WTC11 (cell line): ENCODE results near the gene APOL3. TPM values are rescaled to one million over a fixed set of nuclear protein-coding genes. Genes with fewer than 3 reads are reported as not detected.

Experiments
- ATAC-seq: fragments of 200-7000 bp; cut with Tn5 transposase; 2 replicates; pipeline ENCODE4 v1.10.0; 2021; ENCODE audit warnings: mild to moderate bottlenecking, moderate library complexity
- CTCF ChIA-PET: fragments of 300-600 bp; sonication (Branson Sonifier 250); formaldehyde crosslinking; loops from one replicate; lab custom pipeline; 2021; ENCODE audit warnings: antibody characterized with exemption; lab: Charles Lee
- POLR2A ChIA-PET: fragments of 350-600 bp; sonication (Branson Sonifier 250); formaldehyde crosslinking; loops from one replicate; lab custom pipeline; 2021; ENCODE audit warnings: antibody characterized with exemption; lab: Charles Lee
- DNase-seq: peaks from one replicate; pipeline ENCODE4 v3.0.0; 2021; ENCODE audit warnings: low spot score
- H3K27ac Mint-ChIP-seq: 2 replicates; pipeline ENCODE4 v1.8.0; 2021; ENCODE audit warnings: mixed read lengths
- H3K27me3 Mint-ChIP-seq: 2 replicates; pipeline ENCODE4 v1.8.0; 2021; ENCODE audit warnings: low read depth, mild to moderate bottlenecking, moderate library complexity, mixed read lengths
- H3K36me3 Mint-ChIP-seq: 2 replicates; pipeline ENCODE4 v1.8.0; 2021; ENCODE audit warnings: mixed read lengths
- H3K4me1 Mint-ChIP-seq: 2 replicates; pipeline ENCODE4 v1.8.0; 2022; ENCODE audit warnings: mixed read lengths
- H3K4me3 Mint-ChIP-seq: 2 replicates; pipeline ENCODE4 v1.8.0; 2021; ENCODE audit warnings: mild to moderate bottlenecking, moderate library complexity, mixed read lengths
- H3K9me3 Mint-ChIP-seq: 2 replicates; pipeline ENCODE4 v1.8.0; 2021; ENCODE audit warnings: mixed read lengths
- FOXJ3 ChIP-seq: sonication (generic); formaldehyde crosslinking; IDR thresholded peaks from 2 replicates; pipeline ENCODE4 v1.9.0; 2021; ENCODE audit warnings: missing genetic modification reagents, mild to moderate bottlenecking, borderline replicate concordance
- GTF2I ChIP-seq: fragments of 250-450 bp; sonication (Bioruptor Pico); conservative IDR thresholded peaks from 2 replicates; pipeline ENCODE4 v1.4.0; 2021; ENCODE audit warnings: mild to moderate bottlenecking
- SMAD3 ChIP-seq: sonication (generic); formaldehyde crosslinking; IDR thresholded peaks from 2 replicates; pipeline ENCODE4 v1.8.0; 2022; ENCODE audit warnings: missing genetic modification reagents, mild to moderate bottlenecking, borderline replicate concordance
- SMAD4 ChIP-seq: sonication (generic); formaldehyde crosslinking; IDR thresholded peaks from 2 replicates; pipeline ENCODE4 v1.8.0; 2022; ENCODE audit warnings: mild to moderate bottlenecking, missing genetic modification reagents
- TP53 ChIP-seq: sonication (generic); formaldehyde crosslinking; IDR thresholded peaks from 2 replicates; pipeline ENCODE4 v1.8.1; 2023; ENCODE audit warnings: mild to moderate bottlenecking, missing genetic modification reagents
- ZNF263 ChIP-seq: sonication (generic); formaldehyde crosslinking; IDR thresholded peaks from 2 replicates; pipeline ENCODE4 v1.8.1; 2022; ENCODE audit warnings: low read depth, mild to moderate bottlenecking, moderate library complexity, missing genetic modification reagents
- total RNA-seq: library from RNA; stranded (reverse); gene quantifications from 3 replicates; pipeline ENCODE4 v1.2.3, GENCODE V29; 2021
- TF ChIP-seq, protein P1 (sequence below): sonication (generic); formaldehyde crosslinking; IDR thresholded peaks from 2 replicates; pipeline ENCODE4 v1.8.0; 2022; ENCODE audit warnings: mild to moderate bottlenecking, missing genetic modification reagents
- TF ChIP-seq, protein P2 (sequence below): sonication (generic); formaldehyde crosslinking; IDR thresholded peaks from 2 replicates; pipeline ENCODE4 v1.8.1; 2022; ENCODE audit warnings: low read depth, mild to moderate bottlenecking, moderate library complexity, missing genetic modification reagents, borderline replicate concordance
- TF ChIP-seq, protein P3 (sequence below): sonication (generic); formaldehyde crosslinking; IDR thresholded peaks from 2 replicates; pipeline ENCODE4 v1.8.0; 2023; ENCODE audit warnings: missing genetic modification reagents
- TF ChIP-seq, protein P4 (sequence below): fragments of 250-450 bp; sonication (Bioruptor Pico); IDR thresholded peaks from 2 replicates; pipeline ENCODE4 v2.1.2; 2022; ENCODE audit warnings: mild to moderate bottlenecking, moderate library complexity
- TF ChIP-seq, protein P5 (sequence below): fragments of 250-450 bp; sonication (Bioruptor Pico); IDR thresholded peaks from 2 replicates; pipeline ENCODE4 v1.9.0; 2021; ENCODE audit warnings: mild to moderate bottlenecking
- TF ChIP-seq, protein P6 (sequence below): fragments of 250-450 bp; sonication (Bioruptor Pico); IDR thresholded peaks from 2 replicates; pipeline ENCODE4 v1.9.0; 2021; ENCODE audit warnings: mild to moderate bottlenecking

Gene APOL3
- total RNA-seq, 1 experiment from 2014 or later, result 0.26 TPM

DNA sequence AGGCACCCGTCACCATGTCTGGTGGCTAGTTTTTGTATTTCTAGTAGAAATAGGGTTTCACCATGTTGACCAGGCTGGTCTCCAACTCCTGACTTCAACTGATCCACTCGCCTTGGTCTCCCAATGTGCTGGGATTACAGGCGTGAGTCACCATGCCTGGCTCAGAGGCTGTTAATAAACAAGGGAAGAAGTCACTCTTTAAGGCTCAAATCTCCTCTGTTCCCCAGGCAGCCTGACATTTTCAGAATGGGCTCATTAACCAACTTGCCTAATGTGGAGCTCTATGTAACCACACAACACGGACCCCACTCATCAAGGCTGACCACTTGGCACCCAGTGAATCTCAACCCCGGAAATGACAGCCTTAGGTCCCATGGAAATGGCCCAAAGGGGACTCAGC is 24.1 kb downstream of the APOL3 start (continued):
- TF ChIP-seq, protein P1, sequence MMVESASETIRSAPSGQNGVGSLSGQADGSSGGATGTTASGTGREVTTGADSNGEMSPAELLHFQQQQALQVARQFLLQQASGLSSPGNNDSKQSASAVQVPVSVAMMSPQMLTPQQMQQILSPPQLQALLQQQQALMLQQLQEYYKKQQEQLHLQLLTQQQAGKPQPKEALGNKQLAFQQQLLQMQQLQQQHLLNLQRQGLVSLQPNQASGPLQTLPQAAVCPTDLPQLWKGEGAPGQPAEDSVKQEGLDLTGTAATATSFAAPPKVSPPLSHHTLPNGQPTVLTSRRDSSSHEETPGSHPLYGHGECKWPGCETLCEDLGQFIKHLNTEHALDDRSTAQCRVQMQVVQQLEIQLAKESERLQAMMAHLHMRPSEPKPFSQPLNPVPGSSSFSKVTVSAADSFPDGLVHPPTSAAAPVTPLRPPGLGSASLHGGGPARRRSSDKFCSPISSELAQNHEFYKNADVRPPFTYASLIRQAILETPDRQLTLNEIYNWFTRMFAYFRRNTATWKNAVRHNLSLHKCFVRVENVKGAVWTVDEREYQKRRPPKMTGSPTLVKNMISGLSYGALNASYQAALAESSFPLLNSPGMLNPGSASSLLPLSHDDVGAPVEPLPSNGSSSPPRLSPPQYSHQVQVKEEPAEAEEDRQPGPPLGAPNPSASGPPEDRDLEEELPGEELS (CRISPR knock-in tag), result no peak
- TF ChIP-seq, protein P2, sequence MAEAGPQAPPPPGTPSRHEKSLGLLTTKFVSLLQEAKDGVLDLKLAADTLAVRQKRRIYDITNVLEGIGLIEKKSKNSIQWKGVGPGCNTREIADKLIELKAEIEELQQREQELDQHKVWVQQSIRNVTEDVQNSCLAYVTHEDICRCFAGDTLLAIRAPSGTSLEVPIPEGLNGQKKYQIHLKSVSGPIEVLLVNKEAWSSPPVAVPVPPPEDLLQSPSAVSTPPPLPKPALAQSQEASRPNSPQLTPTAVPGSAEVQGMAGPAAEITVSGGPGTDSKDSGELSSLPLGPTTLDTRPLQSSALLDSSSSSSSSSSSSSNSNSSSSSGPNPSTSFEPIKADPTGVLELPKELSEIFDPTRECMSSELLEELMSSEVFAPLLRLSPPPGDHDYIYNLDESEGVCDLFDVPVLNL (CRISPR knock-in tag), result no peak
- TF ChIP-seq, protein P3, sequence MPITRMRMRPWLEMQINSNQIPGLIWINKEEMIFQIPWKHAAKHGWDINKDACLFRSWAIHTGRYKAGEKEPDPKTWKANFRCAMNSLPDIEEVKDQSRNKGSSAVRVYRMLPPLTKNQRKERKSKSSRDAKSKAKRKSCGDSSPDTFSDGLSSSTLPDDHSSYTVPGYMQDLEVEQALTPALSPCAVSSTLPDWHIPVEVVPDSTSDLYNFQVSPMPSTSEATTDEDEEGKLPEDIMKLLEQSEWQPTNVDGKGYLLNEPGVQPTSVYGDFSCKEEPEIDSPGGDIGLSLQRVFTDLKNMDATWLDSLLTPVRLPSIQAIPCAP (CRISPR knock-in tag), result no peak
- TF ChIP-seq, protein P4, sequence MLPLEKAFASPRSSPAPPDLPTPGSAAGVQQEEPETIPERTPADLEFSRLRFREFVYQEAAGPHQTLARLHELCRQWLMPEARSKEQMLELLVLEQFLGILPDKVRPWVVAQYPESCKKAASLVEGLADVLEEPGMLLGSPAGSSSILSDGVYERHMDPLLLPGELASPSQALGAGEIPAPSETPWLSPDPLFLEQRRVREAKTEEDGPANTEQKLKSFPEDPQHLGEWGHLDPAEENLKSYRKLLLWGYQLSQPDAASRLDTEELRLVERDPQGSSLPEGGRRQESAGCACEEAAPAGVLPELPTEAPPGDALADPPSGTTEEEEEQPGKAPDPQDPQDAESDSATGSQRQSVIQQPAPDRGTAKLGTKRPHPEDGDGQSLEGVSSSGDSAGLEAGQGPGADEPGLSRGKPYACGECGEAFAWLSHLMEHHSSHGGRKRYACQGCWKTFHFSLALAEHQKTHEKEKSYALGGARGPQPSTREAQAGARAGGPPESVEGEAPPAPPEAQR (CRISPR knock-in tag), result no peak
- TF ChIP-seq SMAD4, result no peak
- TF ChIP-seq SMAD3 (CRISPR knock-in tag), result no peak
- no peak for TF ChIP-seq FOXJ3 (CRISPR knock-in tag)
- TF ChIP-seq ZNF263 (CRISPR knock-in tag), result no peak
- TF ChIP-seq, protein P5, sequence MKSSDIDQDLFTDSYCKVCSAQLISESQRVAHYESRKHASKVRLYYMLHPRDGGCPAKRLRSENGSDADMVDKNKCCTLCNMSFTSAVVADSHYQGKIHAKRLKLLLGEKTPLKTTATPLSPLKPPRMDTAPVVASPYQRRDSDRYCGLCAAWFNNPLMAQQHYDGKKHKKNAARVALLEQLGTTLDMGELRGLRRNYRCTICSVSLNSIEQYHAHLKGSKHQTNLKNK (CRISPR knock-in tag), result no peak

DNA sequence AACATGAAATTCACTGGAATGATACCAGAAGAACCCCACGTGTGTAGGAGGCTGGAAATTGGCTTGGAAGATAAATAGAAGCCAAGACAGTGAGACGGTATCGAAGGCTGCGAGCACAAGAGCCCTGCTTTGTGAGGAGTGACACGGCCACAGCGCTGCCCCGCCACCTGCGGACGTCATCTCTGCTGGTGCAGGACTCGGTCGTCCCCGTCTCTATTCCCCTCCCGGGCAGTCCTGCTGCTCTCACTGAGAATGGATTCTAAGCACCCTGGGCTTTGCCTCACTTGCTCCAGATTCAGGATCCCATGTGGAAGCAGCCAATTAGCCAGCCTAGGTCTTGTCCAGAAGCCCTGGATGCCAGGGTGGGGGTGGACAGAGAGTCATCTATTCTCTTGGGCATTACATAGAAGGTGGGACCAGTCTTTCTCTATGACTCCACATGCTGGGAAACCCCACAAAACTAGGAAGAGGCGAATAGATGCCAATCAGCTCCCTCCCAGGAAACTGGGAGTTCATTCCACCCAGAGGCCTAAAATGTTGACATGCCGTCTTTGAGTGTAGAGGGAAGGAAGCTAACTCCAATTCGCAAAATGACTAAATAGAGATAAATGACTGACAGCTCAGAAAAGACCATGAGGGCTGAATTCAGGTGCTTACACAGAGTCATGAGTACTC is 25.1 kb downstream of the APOL3 start:
- no peak overlapping the region for H3K27ac Mint-ChIP-seq
- H3K4me1 Mint-ChIP-seq, result peaks cover 7% of the 10 kb centered on the region
- no peaks in the 10 kb centered on the region for H3K36me3 Mint-ChIP-seq
- no peak overlapping the region for H3K4me3 Mint-ChIP-seq
- ATAC-seq (no peak), DNase-seq (no peak)
- CTCF ChIA-PET, result interaction anchor here (1.2 to 1.5 kb wide), 2 partner anchors 45 to 151 kb away, joined by 3 to 4 read pairs; no protein-coding TSS in a partner anchor
- no peaks in the 10 kb centered on the region for H3K9me3 Mint-ChIP-seq
- H3K27me3 Mint-ChIP-seq, result peaks cover 2% of the 10 kb centered on the region; the same call in 1 of the 2 replicates
- POLR2A ChIA-PET, result no interaction called here
- TF ChIP-seq, protein P1 (CRISPR knock-in tag), result no peak
- TF ChIP-seq, protein P6, sequence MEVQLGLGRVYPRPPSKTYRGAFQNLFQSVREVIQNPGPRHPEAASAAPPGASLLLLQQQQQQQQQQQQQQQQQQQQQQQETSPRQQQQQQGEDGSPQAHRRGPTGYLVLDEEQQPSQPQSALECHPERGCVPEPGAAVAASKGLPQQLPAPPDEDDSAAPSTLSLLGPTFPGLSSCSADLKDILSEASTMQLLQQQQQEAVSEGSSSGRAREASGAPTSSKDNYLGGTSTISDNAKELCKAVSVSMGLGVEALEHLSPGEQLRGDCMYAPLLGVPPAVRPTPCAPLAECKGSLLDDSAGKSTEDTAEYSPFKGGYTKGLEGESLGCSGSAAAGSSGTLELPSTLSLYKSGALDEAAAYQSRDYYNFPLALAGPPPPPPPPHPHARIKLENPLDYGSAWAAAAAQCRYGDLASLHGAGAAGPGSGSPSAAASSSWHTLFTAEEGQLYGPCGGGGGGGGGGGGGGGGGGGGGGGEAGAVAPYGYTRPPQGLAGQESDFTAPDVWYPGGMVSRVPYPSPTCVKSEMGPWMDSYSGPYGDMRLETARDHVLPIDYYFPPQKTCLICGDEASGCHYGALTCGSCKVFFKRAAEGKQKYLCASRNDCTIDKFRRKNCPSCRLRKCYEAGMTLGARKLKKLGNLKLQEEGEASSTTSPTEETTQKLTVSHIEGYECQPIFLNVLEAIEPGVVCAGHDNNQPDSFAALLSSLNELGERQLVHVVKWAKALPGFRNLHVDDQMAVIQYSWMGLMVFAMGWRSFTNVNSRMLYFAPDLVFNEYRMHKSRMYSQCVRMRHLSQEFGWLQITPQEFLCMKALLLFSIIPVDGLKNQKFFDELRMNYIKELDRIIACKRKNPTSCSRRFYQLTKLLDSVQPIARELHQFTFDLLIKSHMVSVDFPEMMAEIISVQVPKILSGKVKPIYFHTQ (CRISPR knock-in tag), result no peak
- TF ChIP-seq TP53 (CRISPR knock-in tag) (no peak), GTF2I (CRISPR knock-in tag) (no peak)
